Skeletal muscle satellite cell (primary cell): ENCODE results near the gene CYREN.

Experiments used
- H3K27me3 ChIP-seq: 2 replicates; pipeline ENCODE4 v1.7.0; 2013; ENCODE audit warnings: low read length; ENCODE audit not compliant: control insufficient read depth, insufficient read depth
- H3K36me3 ChIP-seq: 2 replicates; pipeline ENCODE4 v1.7.0; 2013; ENCODE audit warnings: mild to moderate bottlenecking, control low read depth, low read length; ENCODE audit not compliant: insufficient read depth
- H3K4me1 ChIP-seq: 2 replicates; pipeline ENCODE4 v1.7.0; 2013; ENCODE audit warnings: low read length; ENCODE audit not compliant: control insufficient read depth, insufficient read depth
- H3K4me2 ChIP-seq: 2 replicates; pipeline ENCODE4 v1.7.0; 2013; ENCODE audit warnings: mild to moderate bottlenecking, low read length
- H3K4me3 ChIP-seq: 2 replicates; pipeline ENCODE4 v1.7.0; 2013; ENCODE audit warnings: low read length
- H3K9ac ChIP-seq: 2 replicates; pipeline ENCODE4 v1.7.0; 2013; ENCODE audit warnings: mild to moderate bottlenecking, low read depth, low read length, moderate library complexity
- H3K9me3 ChIP-seq: replicated peaks from 2 replicates; pipeline ENCODE4 v1.7.0; 2013; ENCODE audit warnings: mild to moderate bottlenecking, control low read depth, low read length

The CYREN gene

DNA sequence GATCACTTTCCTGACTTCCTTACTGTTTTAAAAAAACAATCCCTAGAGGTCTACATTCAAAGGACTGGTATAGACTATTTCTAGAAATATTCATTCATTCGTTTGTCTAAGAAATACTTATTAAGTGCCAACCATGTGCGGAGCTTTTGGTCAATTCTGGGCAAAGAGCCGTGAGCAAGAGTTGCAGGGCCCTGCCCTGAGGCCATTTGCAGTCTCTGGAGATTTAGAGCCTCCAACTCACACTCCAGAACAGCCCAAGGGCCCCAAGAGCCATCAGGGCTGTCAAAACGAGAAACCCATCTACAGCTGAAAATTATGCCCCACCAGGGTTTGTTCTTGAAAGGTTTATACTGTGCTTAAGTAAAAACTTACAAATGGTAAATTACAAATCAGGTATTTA lies 24.6 kb upstream of the CYREN start:
- Histone ChIP-seq H3K4me1 (no peaks in the 10 kb centered on the region), H3K4me2 (no peak overlapping the region), H3K27me3 (no peaks in the 10 kb centered on the region), H3K9ac (no peak overlapping the region), H3K4me3 (no peak overlapping the region), H3K9me3 (no peaks in the 10 kb centered on the region), H3K36me3 (peaks cover 36% of the 10 kb centered on the region)

DNA sequence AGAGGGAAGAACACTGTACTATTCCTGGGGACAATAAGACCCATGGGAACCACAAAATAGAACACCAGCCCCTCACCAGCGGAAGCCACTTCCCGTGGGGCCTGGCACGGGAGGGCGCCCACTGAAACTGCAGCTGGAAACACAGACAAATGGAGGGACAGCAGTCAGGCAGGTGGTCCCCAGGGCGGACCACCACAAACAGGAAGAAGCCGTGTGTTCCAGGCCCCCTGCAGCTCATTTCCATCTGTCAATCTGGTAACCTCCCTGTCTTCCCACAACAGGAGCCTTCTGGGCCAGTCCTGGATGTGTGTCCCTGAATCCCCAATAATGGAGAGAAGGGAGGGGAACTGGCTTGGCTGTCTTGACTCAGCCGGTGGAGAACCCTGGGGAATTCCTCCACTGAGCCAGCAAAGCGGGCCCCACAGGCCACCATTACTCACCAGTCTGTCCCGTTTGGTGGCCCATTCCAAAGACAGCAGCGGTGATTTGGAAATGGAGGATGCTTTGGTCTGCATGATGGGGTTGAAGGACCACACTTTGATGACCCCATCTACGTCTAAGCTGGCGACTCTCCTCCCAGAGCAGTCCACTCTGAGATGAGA lies 24.1 kb upstream of the CYREN start:
- no peaks in the 10 kb centered on the region for H3K9me3 ChIP-seq
- no peak overlapping the region for H3K9ac ChIP-seq
- no peak overlapping the region for H3K4me3 ChIP-seq
- no peaks in the 10 kb centered on the region for H3K27me3 ChIP-seq
- H3K36me3 ChIP-seq: peaks cover 36% of the 10 kb centered on the region
- no peak overlapping the region for H3K4me2 ChIP-seq
- no peaks in the 10 kb centered on the region for H3K4me1 ChIP-seq

DNA sequence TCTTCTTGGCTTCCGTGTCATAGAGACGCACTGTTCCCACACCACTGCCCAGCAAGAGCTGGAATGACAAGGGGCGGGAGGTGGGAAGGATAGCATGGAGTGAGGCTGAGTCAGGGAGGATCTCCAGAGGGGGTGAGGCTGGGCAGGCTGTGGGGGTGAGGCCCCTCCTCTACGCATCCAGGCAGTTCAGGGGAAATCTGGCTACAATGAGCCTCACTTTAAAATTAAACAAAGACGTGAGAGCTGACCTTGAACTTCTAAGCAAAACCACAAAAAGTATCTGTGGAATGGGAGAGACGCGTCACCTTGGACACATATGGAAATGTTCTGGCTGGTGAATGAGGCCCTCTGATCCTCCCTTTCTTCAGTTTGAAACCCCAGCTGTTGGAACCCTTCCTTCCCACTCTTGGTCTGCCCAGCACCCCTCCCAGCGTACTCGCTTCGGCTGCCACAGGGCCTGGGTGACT lies 23.1 kb upstream of the CYREN start:
- Histone ChIP-seq H3K9ac (no peak overlapping the region), H3K4me3 (no peak overlapping the region), H3K36me3 (peaks cover 34% of the 10 kb centered on the region), H3K4me1 (no peaks in the 10 kb centered on the region), H3K9me3 (no peaks in the 10 kb centered on the region), H3K27me3 (no peaks in the 10 kb centered on the region), H3K4me2 (no peak overlapping the region)

DNA sequence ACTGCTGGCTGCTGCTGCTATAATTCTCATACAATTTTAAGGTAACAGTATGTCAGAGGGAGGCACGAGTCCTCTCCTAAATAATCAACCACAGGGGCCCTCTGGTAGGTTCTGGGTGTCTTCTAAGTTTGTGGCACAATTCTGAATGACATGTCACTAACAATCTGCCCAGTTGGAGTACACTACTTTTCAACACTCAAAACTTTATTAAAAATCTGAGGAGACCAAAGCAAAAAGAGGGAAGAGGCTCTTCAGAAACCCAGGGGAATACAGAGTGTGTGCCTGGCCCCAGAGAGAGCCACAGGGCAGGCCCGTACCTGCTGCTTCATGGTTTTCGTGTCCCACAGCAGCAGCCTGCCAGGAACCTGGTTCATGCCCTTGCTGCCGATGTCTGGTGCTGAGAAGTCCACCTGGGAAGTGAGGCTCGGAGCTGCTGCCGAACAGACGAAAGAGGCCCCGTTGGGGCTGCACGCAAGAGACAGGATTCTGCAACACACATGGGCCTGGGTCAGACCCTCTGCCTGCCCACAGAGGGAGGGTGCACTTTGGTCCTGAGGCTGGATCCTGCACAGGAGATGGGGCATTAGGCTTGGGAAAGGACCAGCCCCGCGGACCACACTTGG lies 22.5 kb upstream of the CYREN start:
- Histone ChIP-seq H3K4me1 (no peaks in the 10 kb centered on the region), H3K4me3 (no peak overlapping the region), H3K36me3 (peaks cover 35% of the 10 kb centered on the region), H3K4me2 (no peak overlapping the region), H3K9ac (no peak overlapping the region), H3K9me3 (no peaks in the 10 kb centered on the region), H3K27me3 (no peaks in the 10 kb centered on the region)

DNA sequence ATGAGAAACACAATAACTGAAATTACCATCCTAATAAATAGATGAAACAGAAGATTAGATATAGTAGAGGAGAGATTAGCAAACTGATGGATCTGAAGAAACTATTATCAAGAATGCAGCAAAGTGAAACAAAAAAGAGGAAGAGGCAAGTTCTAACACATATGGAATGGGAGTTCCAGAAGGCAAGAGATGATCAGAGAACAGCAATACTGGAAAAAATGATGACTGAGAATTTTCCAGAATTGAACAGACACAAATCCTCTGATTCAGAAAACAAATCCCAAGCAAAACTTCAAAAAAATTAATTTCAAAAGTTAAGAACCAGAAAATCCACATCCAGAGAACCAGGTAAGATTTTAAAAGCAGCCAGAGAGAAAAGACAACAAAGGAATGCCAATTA lies 20.2 kb upstream of the CYREN start:
- no peak overlapping the region for H3K4me3 ChIP-seq
- no peaks in the 10 kb centered on the region for H3K9me3 ChIP-seq
- peaks cover 25% of the 10 kb centered on the region for H3K36me3 ChIP-seq
- H3K9ac ChIP-seq: no peak overlapping the region
- H3K4me2 ChIP-seq: no peak overlapping the region
- H3K4me1 ChIP-seq: no peaks in the 10 kb centered on the region
- H3K27me3 ChIP-seq: no peaks in the 10 kb centered on the region

DNA sequence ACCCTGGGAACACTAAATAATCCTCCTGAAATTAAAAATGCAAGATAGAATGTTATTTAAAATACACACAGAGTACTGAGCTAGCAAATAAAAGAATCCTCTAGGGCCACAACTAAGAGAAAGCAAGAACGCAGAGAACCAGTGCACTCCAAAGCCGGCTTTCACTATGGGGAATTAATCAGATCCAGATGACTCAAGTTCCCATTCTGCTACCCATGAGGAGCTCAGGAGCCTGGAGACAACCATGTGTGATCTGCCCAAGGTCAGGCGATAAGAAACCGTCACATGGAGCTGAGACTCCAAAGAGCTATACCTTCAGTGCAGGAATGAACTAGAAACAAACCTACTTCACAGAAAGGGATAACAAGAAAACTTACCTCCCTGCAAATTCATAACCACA lies 19.5 kb upstream of the CYREN start:
- Histone ChIP-seq H3K9ac (no peak overlapping the region), H3K9me3 (no peaks in the 10 kb centered on the region), H3K4me1 (no peaks in the 10 kb centered on the region), H3K4me2 (no peak overlapping the region), H3K27me3 (no peaks in the 10 kb centered on the region), H3K4me3 (no peak overlapping the region), H3K36me3 (peaks cover 26% of the 10 kb centered on the region)

DNA sequence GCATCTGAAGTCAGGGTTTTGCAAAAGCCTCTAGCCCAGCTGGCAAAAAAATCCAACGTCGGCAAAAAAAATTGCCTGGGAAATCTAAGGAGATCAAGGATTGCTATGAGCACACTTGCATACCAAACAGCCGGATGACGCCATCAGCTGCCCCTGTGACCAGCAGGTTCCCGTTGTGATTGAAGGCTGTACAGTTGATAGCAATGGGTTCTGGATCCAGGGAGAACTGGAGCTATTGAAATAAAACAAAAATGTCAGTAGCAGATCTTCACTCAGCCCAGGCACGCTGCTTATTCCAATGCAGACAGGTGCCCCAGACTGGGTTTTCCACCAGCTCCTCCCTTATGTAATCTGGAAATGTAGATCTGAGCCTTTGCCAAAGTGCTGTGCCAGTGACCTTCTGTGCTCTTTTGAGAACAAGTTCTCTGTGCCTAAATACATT lies 18.7 kb upstream of the CYREN start:
- no peaks in the 10 kb centered on the region for H3K9me3 ChIP-seq
- H3K4me1 ChIP-seq: no peaks in the 10 kb centered on the region
- no peaks in the 10 kb centered on the region for H3K27me3 ChIP-seq
- peaks cover 24% of the 10 kb centered on the region for H3K36me3 ChIP-seq
- H3K4me2 ChIP-seq: no peak overlapping the region
- no peak overlapping the region for H3K9ac ChIP-seq
- no peak overlapping the region for H3K4me3 ChIP-seq

DNA sequence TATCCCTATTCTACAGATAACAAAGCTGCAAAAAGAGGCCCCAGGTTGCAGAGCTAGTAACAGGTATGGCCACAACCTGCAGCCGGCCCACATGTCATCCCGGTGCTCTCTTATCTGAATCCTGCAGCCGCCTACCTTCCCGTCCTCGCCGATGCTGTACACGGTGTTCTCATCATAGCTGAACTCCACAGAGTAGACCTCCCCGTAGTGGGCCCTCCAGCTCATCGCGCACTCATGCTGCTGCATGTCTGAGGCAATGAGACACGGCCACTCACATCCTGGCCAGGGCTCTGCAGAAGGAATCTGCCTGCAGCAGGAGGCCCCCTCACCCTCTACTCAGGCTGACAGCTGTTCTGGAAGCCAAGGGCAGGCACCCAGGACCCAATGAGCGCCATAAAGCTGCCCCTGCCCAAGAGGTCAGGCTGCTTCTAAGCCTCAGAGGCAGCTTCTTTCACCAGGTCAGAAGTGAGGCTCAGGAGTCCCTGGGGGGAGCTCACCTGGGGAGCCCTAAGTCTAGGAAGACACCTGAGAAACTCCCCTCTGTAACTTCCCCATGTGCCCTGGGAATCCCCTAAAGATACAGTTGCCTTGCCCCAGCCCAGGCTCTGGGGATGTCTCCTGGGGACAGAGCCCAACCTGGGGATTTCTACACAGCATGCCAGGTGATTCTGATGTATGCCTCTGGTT lies 17.9 kb upstream of the CYREN start:
- Histone ChIP-seq H3K4me2 (no peak overlapping the region), H3K36me3 (peaks cover 27% of the 10 kb centered on the region), H3K4me3 (no peak overlapping the region)

DNA sequence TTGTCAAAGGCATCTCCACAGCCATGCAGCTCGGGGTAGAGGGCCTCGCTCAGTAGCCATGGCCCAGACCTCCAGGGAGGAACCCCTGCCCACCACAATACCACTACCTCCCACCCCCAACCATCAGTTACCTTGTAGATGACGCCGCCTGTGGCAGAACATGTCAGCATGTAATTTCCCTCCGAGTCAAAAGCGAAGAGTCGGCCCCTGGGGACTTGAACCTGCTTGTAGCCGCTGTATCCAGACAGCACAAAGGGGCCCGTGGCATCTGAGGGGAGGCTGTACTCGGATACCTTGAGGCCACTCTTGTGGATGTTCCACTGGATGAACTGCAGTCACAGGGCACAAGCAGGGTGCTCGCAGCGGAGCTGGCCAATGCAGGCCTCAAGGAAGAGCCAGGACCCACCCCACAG lies 16.3 kb upstream of the CYREN start:
- no peak overlapping the region for H3K4me2 ChIP-seq

More for the DNA sequence above, 17.9 kb upstream of the CYREN start:
- no peaks in the 10 kb centered on the region for H3K4me1 ChIP-seq
- H3K9ac ChIP-seq: no peak overlapping the region
- H3K9me3 ChIP-seq: no peaks in the 10 kb centered on the region
- no peaks in the 10 kb centered on the region for H3K27me3 ChIP-seq

DNA sequence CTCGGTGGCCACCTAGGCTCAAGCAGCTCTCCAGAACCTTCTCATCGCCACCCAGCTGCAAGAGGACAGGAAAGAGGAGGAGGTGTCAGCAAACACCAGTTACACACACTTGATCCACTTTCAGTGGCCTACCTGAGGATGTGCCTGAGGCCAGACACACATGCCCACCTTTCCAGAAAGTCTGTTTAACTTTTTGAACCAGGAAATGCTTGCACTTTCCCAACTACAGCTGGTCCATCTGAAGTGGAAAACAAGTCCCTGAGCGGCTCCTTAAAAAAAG lies 15.7 kb upstream of the CYREN start:
- peaks cover 37% of the 10 kb centered on the region for H3K36me3 ChIP-seq

More for the DNA sequence above, 16.3 kb upstream of the CYREN start:
- Histone ChIP-seq H3K4me1 (no peaks in the 10 kb centered on the region), H3K9ac (no peak overlapping the region), H3K4me3 (no peak overlapping the region), H3K9me3 (peaks cover 14% of the 10 kb centered on the region), H3K27me3 (no peaks in the 10 kb centered on the region), H3K36me3 (peaks cover 34% of the 10 kb centered on the region)

DNA sequence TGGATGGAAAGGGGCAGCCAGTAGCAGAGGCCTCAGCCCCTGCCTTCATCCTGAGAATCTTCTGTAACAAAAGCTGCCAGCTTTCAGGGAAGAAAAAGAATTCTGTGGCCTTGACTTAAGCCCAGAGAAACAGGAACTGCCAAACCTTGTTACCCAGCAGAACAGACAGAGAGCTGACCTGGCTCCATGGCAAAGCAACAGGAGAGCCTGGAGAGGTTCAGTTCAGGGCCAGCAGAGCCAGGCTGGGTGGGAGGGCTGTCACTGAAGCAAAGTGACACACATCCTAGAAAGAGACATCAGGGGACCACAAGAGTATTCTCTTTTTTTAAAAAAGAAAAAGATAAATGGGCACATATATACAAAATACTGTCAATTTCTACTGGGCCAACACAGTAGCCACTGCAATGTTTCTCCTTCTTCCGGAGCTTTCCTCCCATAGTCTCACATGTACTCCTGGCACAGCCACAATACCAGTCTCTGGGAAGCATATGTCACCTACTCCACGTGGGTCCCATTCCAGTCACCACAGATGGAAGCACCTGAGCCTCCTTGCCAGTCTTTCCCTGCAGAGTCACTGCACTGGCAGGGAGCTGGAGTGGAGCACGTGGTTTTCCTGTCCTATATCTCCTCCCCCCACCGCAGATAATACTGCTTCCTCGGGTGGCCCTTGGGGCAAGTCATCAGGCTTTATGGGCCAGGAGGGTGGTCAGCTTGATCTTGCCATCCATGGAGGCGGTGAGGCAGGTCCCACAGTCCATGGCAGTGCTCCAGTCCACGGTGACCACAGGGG lies 15.2 kb upstream of the CYREN start:
- H3K4me1 ChIP-seq: no peaks in the 10 kb centered on the region
- H3K27me3 ChIP-seq: no peaks in the 10 kb centered on the region
- H3K36me3 ChIP-seq: peaks cover 37% of the 10 kb centered on the region
- H3K9ac ChIP-seq: no peak overlapping the region
- no peak overlapping the region for H3K4me3 ChIP-seq
- peaks cover 20% of the 10 kb centered on the region for H3K9me3 ChIP-seq
- no peak overlapping the region for H3K4me2 ChIP-seq

More for the DNA sequence above, 15.7 kb upstream of the CYREN start:
- H3K9me3 ChIP-seq: peaks cover 17% of the 10 kb centered on the region
- no peaks in the 10 kb centered on the region for H3K4me1 ChIP-seq
- no peak overlapping the region for H3K4me3 ChIP-seq
- no peak overlapping the region for H3K9ac ChIP-seq
- H3K27me3 ChIP-seq: no peaks in the 10 kb centered on the region
- no peak overlapping the region for H3K4me2 ChIP-seq
